HG02610 (cell line): ENCODE results near the gene CCDC6.
"Not testable (repeated sequence)": the region's sequence is repeated elsewhere in the genome, so short reads cannot be mapped to it uniquely, and the experiment has no call there.

Experiments
- ATAC-seq: cut with Tn5 transposase; IDR thresholded peaks from one replicate; pipeline ENCODE4 v1.9.1; 2021; ENCODE audit warnings: mild to moderate bottlenecking, moderate library complexity; ENCODE audit not compliant: unreplicated experiment

The CCDC6 gene

GRCh38 chr10:59774451-59774850 is 131.9 kb downstream of the CCDC6 start:
- no peak for ATAC-seq

GRCh38 chr10:59773088-59773487 is 133.3 kb downstream of the CCDC6 start:
- ATAC-seq = no peak

GRCh38 chr10:59771162-59771807 is 135.1 kb downstream of the CCDC6 start:
- ATAC-seq = no peak

GRCh38 chr10:59770689-59771088 is 135.7 kb downstream of the CCDC6 start:
- no peak for ATAC-seq

GRCh38 chr10:59762505-59762904 is 143.9 kb downstream of the CCDC6 start:
- ATAC-seq = no peak

GRCh38 chr10:59757966-59758365 is 148.4 kb downstream of the CCDC6 start:
- no peak for ATAC-seq

- no peak for ATAC-seq
These were observed 151.4 kb downstream of the CCDC6 start for GRCh38 chr10:59754951-59755350.

- no peak for ATAC-seq
These were observed 153.1 kb downstream of the CCDC6 start, which contains the start of gene MRLN for GRCh38 chr10:59753267-59753666. TSS of gene MRLN (minus strand) at chr10:59753455.

GRCh38 chr10:59752278-59752940 is 153.9 kb downstream of the CCDC6 start:
- ATAC-seq = no peak

- ATAC-seq = no peak
These were observed 156.0 kb downstream of the CCDC6 start for GRCh38 chr10:59750155-59750945.

- ATAC-seq = peak; percentile 82
These were observed 157.5 kb downstream of the CCDC6 start for GRCh38 chr10:59748834-59749233.

- ATAC-seq = no peak
These were observed 161.1 kb downstream of the CCDC6 start for GRCh38 chr10:59745163-59745650.

GRCh38 chr10:59744762-59745161 is 161.6 kb downstream of the CCDC6 start:
- not testable (repeated sequence) for ATAC-seq

- not testable (repeated sequence) for ATAC-seq
These were observed 162.2 kb downstream of the CCDC6 start for GRCh38 chr10:59744156-59744555.

- ATAC-seq = no peak
These were observed 164.8 kb downstream of the CCDC6 start for GRCh38 chr10:59741583-59741982.

GRCh38 chr10:59741048-59741447 is 165.3 kb downstream of the CCDC6 start:
- no peak for ATAC-seq
